Panc1 (cell line): ENCODE data around the gene FBXO7. TPM values are rescaled to one million over a fixed set of nuclear protein-coding genes. Genes with fewer than 3 reads are reported as not detected.

ENCODE experiments used
- ATAC-seq: fragments of 200-7000 bp; cut with Tn5 transposase; 2 replicates; pipeline ENCODE4 v1.9.1; 2020; ENCODE audit warnings: mild to moderate bottlenecking, moderate library complexity
- BruUV-seq: library from RNA; stranded (reverse); fragments of 400-500 nt; replicated peaks from 2 replicates; lab custom pipeline; 2021; lab: Mats Ljungman, UMichigan
- CTCF ChIA-PET: fragments of 300-600 bp; sonication (Branson Sonifier 250); formaldehyde crosslinking; loops from one replicate; lab custom pipeline; 2022; ENCODE audit warnings: antibody characterized with exemption; lab: Charles Lee
- POLR2A ChIA-PET: fragments of 300-600 bp; sonication (Branson Sonifier 250); formaldehyde crosslinking; loops from one replicate; lab custom pipeline; 2022; ENCODE audit warnings: antibody characterized with exemption; lab: Charles Lee
- DNase-seq: peaks from one replicate; pipeline ENCODE4 v3.0.0-alpha.2; 2010; ENCODE audit warnings: low read depth, low spot score
- H3K27ac ChIP-seq: 2 replicates; pipeline ENCODE4 v1.5.1; 2011; ENCODE audit warnings: mild to moderate bottlenecking, low read length, inconsistent platforms
- H3K27me3 ChIP-seq: fragments of 200-500 bp; sonication (Bioruptor generic); 2 replicates; pipeline ENCODE4 v1.6.0; 2014; ENCODE audit warnings: low read length, inconsistent platforms; ENCODE audit not compliant: control insufficient read depth, insufficient read depth
- H3K36me3 ChIP-seq: fragments of 200-500 bp; sonication (Bioruptor generic); 2 replicates; pipeline ENCODE4 v1.5.1; 2014; ENCODE audit warnings: inconsistent platforms, mild to moderate bottlenecking, low read length, moderate library complexity; ENCODE audit not compliant: control insufficient read depth, insufficient read depth
- H3K4me1 ChIP-seq: 2 replicates; pipeline ENCODE4 v1.5.1; 2011; ENCODE audit warnings: inconsistent platforms, mild to moderate bottlenecking, low read length, moderate library complexity; ENCODE audit not compliant: control insufficient read depth, insufficient read depth
- H3K4me3 ChIP-seq, 2 experiments: 2 replicates each; pipeline ENCODE4 v1.5.1; 2011 to 2012; ENCODE audit warnings: low read depth in 2 of 2, low read length in 2 of 2, mild to moderate bottlenecking in 2 of 2, inconsistent platforms in 1 of 2, moderate library complexity in 1 of 2
- H3K9me3 ChIP-seq: fragments of 200-500 bp; sonication (Bioruptor generic); 2 replicates; pipeline ENCODE4 v1.5.1; 2014; ENCODE audit warnings: low read depth, mild to moderate bottlenecking, inconsistent platforms, low read length, moderate library complexity; ENCODE audit not compliant: control insufficient read depth, insufficient read depth
- CTCF ChIP-seq: fragments of 450-650 bp; IDR thresholded peaks from 2 replicates; pipeline ENCODE4 v1.5.1; 2017; ENCODE audit warnings: mild to moderate bottlenecking
- POLR2AphosphoS5 ChIP-seq: IDR thresholded peaks from 2 replicates; pipeline ENCODE4 v1.6.1; 2012; ENCODE audit warnings: mild to moderate bottlenecking, low read depth, low read length, moderate library complexity
- SIN3A ChIP-seq: IDR thresholded peaks from 2 replicates; pipeline ENCODE4 v1.6.1; 2012; ENCODE audit warnings: low read depth, mild to moderate bottlenecking, low read length, moderate library complexity, borderline replicate concordance; ENCODE audit not compliant: insufficient read depth
- TCF7L2 ChIP-seq: IDR thresholded peaks from 2 replicates; pipeline ENCODE4 v1.6.1; 2011; ENCODE audit warnings: mild to moderate bottlenecking, low read depth, low read length, inconsistent platforms
- in situ Hi-C: cut with HindIII; loops from 2 replicates; pipeline ENCODE4 v1.10.0; 2016; ENCODE audit warnings: low sequenced_read_pairs, low pct_unique_long_range_greater_than_20kb
- intact Hi-C: fragments of 100-400 bp; cut with micrococcal nuclease; formaldehyde crosslinking; loops from one replicate; pipeline ENCODE4 v1.10.0; 2022; ENCODE audit not compliant: unreplicated experiment
- total RNA-seq: library from RNA; stranded (reverse); gene quantifications from one replicate; pipeline ENCODE4 v1.2.1, GENCODE V29; 2021; ENCODE audit not compliant: unreplicated experiment
- TF ChIP-seq, protein P1 (sequence below), 2 experiments: IDR thresholded peaks; 2 replicates each; pipeline ENCODE4 v1.6.1; 2011 to 2012; ENCODE audit warnings: low read depth in 2 of 2, control low read depth in 1 of 2, low read length in 1 of 2, mild to moderate bottlenecking in 1 of 2, moderate library complexity in 1 of 2; ENCODE audit not compliant: insufficient read depth in 1 of 2

The FBXO7 gene
- total RNA-seq, 1 experiment from 2014 or later = 67.8 TPM

DNA sequence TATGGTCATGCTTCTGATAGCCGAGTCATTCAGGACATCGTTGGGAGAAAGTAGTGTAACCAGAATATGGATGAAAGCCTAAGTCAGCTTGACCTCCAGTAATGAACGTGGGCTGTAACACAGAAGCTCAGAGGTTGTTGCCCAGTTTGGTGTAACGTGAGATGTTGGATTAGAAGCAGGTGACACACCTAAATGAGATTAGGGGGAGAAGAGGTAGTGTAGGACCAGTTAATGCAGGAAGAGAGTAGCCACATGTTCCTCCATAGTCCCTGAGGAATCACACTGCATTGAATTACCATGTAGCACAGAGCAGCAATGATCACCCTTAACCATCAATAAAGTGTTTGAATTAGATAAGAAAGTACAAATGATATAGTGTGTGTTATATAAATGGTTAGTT lies 20.4 kb downstream of the FBXO7 start:
- intact Hi-C loops = no loop called here

DNA sequence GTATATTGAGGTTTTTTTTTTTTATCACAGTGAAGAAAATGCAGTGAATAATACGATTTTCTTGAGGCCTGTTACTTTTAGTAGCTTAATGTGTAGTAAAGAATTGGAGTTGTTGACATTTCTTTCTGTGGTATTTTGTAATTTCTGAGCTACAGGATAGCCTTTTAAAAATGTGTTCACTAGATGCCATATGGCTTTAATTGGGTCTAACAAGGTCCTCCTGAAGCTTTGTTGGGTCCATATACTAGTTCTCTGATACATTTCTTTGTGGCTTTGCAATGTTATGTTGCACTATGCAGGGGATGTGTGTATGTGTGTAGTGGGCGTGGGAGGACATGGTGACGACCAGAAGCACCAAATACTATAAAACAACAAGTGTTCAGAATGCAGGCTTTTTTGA lies 25.1 kb downstream of the FBXO7 start:
- POLR2A ChIA-PET = no interaction called here
- H3K4me1 ChIP-seq = no peaks in the 10 kb centered on the region
- CTCF ChIA-PET = no interaction called here
- no peaks in the 10 kb centered on the region for H3K9me3 ChIP-seq
- ATAC-seq = no peak
- intact Hi-C loops (no loop called here), in situ Hi-C loops (no loop called here)
- TF ChIP-seq POLR2AphosphoS5 (no peak), SIN3A (no peak), TCF7L2 (no peak), CTCF (no peak)
- TF ChIP-seq, protein P1, sequence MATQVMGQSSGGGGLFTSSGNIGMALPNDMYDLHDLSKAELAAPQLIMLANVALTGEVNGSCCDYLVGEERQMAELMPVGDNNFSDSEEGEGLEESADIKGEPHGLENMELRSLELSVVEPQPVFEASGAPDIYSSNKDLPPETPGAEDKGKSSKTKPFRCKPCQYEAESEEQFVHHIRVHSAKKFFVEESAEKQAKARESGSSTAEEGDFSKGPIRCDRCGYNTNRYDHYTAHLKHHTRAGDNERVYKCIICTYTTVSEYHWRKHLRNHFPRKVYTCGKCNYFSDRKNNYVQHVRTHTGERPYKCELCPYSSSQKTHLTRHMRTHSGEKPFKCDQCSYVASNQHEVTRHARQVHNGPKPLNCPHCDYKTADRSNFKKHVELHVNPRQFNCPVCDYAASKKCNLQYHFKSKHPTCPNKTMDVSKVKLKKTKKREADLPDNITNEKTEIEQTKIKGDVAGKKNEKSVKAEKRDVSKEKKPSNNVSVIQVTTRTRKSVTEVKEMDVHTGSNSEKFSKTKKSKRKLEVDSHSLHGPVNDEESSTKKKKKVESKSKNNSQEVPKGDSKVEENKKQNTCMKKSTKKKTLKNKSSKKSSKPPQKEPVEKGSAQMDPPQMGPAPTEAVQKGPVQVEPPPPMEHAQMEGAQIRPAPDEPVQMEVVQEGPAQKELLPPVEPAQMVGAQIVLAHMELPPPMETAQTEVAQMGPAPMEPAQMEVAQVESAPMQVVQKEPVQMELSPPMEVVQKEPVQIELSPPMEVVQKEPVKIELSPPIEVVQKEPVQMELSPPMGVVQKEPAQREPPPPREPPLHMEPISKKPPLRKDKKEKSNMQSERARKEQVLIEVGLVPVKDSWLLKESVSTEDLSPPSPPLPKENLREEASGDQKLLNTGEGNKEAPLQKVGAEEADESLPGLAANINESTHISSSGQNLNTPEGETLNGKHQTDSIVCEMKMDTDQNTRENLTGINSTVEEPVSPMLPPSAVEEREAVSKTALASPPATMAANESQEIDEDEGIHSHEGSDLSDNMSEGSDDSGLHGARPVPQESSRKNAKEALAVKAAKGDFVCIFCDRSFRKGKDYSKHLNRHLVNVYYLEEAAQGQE (IDR thresholded peaks at IDR 0.05; ENCODE audit: insufficient read depth in 1 of 2, low read depth in 2 of 2, low read length in 1 of 2) = no peak
- no peak overlapping the region for H3K4me3 ChIP-seq
- DNase-seq = no peak
- BruUV-seq = no TSS peak
- H3K27me3 ChIP-seq = no peaks in the 10 kb centered on the region
- H3K27ac ChIP-seq = no peak overlapping the region
- H3K36me3 ChIP-seq = peaks cover 3% of the 10 kb centered on the region; the same call in 1 of the 2 replicates

More for the DNA sequence above, 20.4 kb downstream of the FBXO7 start:
- Histone ChIP-seq H3K36me3 (peaks cover 15% of the 10 kb centered on the region; the same call in 1 of the 2 replicates), H3K4me3 (no peak overlapping the region), H3K27ac (no peak overlapping the region), H3K9me3 (no peaks in the 10 kb centered on the region), H3K4me1 (no peaks in the 10 kb centered on the region), H3K27me3 (no peaks in the 10 kb centered on the region)
- ChIA-PET CTCF (no interaction called here), POLR2A (no interaction called here)
- DNase-seq (no peak), ATAC-seq (no peak)
- in situ Hi-C loops = no loop called here
- TF ChIP-seq SIN3A (no peak), POLR2AphosphoS5 (no peak), CTCF (no peak)
- TF ChIP-seq, protein P1 (IDR thresholded peaks at IDR 0.05; ENCODE audit: insufficient read depth in 1 of 2, low read depth in 2 of 2, low read length in 1 of 2) = no peak
- no TSS peak for BruUV-seq
